GM12872 (cell line): Measurements from ENCODE around the gene CTNS.

Source experiments
- TF ChIP-seq, protein P1 (sequence below): IDR thresholded peaks from 3 replicates; pipeline ENCODE4 v1.5.1; 2011; ENCODE audit warnings: low read depth, mild to moderate bottlenecking, low read length, moderate library complexity; ENCODE audit not compliant: insufficient read depth

CTNS gene

DNA sequence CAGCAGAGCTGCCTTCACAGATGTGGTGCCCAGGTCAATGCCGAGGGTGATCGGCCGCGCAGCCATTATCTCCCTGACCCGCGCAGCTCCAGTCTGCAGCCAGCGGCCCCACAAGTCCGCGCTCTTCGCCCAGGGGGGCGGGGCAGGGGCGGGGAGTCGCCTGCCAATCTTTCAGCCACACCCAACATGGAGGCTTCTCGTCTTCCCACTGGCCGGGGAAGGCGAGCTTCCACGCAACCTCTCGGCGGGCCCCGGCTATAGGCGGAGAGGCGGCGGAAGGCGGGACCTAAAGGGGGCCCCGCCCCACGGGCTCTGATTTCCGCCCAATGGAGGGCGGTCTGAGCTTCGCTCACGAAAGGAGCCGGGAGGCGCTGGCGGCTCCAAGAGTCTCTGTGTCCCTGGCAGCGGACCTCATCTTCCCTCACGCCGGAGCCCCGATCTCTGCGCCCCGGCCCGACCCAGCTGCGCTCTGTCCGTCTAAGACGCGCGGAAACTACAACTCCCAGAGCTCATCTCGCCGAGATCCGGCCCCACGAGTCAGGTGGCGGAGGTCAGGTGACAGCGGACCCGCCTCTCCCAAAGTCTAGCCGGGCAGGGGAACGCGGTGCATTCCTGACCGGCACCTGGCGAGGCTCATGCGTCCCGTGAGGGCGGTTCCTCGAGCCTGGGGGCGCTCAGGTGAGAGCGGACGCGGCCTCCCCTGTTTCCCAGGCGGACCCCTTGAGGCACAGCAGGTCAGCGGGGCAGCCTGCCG, at the start of gene CTNS, which contains the start of gene SHPK:
TSS of gene CTNS (plus strand) at position 607 of the 754 bp plus-strand sequence. CDS start 3,447 bp downstream, outside the sequence.
TSS of gene SHPK (minus strand) at position 97 of the 754 bp plus-strand sequence. CDS start at position 66, 31 bp downstream.
- TF ChIP-seq, protein P1, sequence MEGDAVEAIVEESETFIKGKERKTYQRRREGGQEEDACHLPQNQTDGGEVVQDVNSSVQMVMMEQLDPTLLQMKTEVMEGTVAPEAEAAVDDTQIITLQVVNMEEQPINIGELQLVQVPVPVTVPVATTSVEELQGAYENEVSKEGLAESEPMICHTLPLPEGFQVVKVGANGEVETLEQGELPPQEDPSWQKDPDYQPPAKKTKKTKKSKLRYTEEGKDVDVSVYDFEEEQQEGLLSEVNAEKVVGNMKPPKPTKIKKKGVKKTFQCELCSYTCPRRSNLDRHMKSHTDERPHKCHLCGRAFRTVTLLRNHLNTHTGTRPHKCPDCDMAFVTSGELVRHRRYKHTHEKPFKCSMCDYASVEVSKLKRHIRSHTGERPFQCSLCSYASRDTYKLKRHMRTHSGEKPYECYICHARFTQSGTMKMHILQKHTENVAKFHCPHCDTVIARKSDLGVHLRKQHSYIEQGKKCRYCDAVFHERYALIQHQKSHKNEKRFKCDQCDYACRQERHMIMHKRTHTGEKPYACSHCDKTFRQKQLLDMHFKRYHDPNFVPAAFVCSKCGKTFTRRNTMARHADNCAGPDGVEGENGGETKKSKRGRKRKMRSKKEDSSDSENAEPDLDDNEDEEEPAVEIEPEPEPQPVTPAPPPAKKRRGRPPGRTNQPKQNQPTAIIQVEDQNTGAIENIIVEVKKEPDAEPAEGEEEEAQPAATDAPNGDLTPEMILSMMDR, result no peak

GRCh38 chr17:3589784-3590183, 46.8 kb upstream of the CTNS start:
- TF ChIP-seq, protein P1, result no peak

GRCh38 chr17:3590231-3590630, 46.3 kb upstream of the CTNS start:
- TF ChIP-seq, protein P1, result no peak

DNA sequence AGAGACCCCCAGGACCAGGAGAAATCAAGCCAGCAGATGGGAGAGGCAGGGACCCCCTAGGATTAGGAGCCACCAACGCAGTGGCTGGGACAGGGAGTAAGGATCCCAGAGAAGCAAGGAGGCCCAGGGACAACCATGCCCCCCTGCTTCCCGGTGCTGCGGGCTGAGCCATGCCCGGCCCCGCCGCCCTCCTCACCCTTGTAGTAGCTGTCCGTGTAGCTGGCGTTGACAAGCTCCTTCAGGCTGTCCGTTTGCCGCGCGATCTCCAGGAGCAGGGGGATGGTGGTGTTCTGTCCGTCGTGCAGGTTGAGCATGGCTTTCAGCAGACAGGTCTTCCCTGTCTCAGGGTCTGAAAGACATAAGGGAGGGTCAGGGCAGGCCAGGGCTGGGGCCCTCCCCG, 45.8 kb upstream of the CTNS start:
- TF ChIP-seq, protein P1, result no peak

GRCh38 chr17:3592216-3592860, 44.2 kb upstream of the CTNS start:
- TF ChIP-seq, protein P1, result no peak

- TF ChIP-seq, protein P1, result no peak
Measured at GRCh38 chr17:3593384-3593783, 43.2 kb upstream of the CTNS start.

DNA sequence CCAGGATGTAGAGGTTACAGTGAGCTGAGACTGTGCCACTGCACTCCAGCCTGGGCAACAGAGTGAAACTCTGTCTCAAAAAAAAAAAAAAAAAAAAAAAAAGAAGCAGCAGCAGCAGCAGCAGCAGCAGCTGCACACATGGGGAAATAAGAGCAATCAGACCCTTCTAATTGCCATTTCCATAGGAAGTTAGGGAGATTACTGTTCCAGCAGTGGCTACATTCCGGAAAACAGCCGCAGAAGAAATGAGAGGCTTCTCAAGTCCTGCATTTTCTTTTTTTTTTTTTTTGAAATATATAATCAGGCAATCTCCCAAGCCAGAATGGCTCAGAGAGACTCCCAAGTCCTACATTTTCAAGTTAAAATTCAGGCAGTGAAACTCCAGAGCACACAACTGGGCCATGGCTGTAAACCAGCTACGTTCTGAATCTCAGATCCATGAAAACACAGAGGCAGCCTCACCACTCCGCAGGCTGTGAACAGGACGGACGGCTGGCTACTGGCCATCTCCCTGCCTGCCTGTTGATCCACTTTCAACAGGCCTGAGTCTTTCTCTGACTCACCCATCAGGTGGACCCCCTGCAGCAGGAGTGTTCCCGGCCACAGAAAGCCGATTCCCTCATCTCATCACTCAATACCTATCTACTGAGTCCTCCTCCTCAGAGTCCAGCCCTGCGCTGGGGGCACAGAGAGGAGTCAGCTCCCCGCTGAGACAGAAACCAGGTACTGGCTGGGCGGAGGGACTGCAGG, 42.3 kb upstream of the CTNS start:
- TF ChIP-seq, protein P1, result no peak
